HG02588 (cell line): ENCODE measurements around the gene CLEC14A.

Experiments
- ATAC-seq: cut with Tn5 transposase; IDR thresholded peaks from one replicate; pipeline ENCODE4 v1.9.1; 2021; ENCODE audit warnings: mild to moderate bottlenecking, moderate library complexity; ENCODE audit not compliant: unreplicated experiment

CLEC14A gene

DNA sequence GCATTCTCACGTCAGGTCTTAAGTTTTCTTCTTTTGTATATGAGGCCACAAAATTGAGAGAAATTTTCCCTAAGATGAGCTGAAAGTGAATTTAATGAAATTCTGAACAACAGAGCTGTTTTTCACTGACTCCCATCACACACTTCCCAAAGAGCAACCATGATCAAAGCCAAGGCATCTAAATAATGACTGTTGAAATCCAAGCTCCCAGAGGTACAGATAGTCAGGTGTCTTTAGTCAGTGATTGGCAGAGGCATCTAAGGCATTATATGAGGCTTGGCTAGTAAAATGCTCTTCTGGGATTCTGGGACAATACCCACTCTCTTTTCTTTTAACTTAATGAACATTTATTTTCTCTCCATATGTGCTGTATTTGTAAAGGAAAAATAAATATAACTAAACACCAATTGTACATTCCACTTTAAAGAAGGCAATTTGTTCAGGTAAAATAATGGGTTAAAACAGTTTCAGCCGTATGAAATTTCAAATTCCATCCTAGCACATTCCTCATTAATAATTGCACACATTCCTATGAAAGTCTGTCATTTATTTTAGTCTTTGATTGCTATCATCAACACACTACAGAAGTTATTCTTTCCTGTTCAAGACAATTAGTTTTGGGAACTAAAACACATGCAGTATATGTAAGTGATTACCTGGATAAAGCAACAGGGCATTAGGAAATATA is 49.1 kb downstream of the CLEC14A start:
- ATAC-seq: no peak

- no peak for ATAC-seq
Measured at GRCh38 chr14:38205949-38206665, 49.8 kb downstream of the CLEC14A start.

DNA sequence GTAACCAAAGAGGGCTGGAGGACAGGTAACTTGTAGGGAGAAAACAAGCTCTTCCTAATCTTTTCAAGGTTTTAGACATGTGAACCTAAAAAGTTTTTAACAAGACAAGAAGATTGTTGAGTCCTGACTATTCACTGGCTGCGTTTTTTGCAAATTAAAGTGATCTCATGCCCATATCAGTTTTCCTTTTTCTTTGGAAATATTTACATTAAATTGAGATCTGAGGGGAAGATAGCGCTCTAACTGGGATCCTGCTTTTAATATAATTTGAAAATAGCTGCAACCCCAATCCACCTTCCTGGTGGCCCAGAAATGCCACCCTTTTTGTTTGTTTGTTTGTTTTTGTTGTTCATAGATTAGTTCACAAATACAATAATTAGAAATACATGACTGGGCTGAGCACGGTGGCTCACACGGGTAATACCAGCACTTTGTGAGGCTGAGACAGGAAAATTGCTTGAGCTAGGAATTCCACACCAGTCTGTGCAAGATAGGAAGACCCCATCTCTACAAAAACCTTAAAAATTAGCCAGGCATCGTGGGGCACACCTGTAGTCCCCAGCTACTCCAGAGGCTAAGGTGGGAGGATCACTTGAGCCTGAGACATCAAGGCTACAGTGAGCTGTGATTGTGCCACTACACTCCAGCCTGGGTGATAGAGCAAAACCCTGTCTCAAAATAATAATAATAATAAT is 50.6 kb downstream of the CLEC14A start:
- ATAC-seq: no peak

GRCh38 chr14:38204719-38205115 is 51.2 kb downstream of the CLEC14A start:
- no peak for ATAC-seq
